Hematopoietic multipotent progenitor cell treated with erythropoietin and hydrocortisone succinate and interleukin-3 and kit ligand, for 6 days (in vitro differentiated cells): Measurements from ENCODE around the gene SLC4A4.
A peak's percentile ranks its signal among the peaks of the same experiment; 100 is the strongest.

ENCODE experiments used
- DNase-seq: peaks from one replicate; pipeline ENCODE4 v3.0.0-alpha.2; 2015

Gene SLC4A4

GRCh38 chr4:71417150-71417549 is 78.3 kb downstream of the SLC4A4 start:
- DNase-seq = no peak

DNA sequence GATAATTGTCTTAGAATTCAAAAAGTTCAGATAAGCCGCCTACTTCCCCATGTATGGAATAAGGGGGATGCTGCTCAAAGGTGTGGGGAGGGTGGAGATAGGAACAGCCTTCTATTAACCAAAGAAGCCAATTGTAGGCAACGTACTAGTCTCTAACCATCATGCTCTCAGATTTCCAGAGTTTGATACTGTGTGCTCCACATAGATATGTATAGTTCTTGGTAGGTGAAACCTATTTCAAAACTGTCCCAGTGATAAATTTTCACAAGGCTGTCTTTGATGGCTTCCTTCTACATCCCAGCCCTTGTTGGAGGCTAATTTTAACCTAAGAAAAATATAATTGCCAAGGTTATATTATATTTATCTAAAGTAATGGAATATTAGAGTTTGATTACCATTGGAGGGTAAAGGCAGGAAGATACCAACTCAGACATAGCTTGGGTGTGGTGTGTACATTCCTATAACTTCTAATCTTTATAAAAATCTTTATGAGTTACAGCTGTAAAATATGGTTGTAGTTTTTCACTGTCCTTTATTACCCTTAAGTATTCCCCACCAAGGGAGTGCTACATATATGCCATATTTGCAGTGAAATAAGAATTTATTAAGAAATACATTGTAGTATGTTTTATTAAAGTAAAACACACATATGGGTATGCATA is 87.7 kb downstream of the SLC4A4 start:
- DNase-seq = no peak

GRCh38 chr4:71429106-71429505 is 90.3 kb downstream of the SLC4A4 start:
- DNase-seq = no peak

DNA sequence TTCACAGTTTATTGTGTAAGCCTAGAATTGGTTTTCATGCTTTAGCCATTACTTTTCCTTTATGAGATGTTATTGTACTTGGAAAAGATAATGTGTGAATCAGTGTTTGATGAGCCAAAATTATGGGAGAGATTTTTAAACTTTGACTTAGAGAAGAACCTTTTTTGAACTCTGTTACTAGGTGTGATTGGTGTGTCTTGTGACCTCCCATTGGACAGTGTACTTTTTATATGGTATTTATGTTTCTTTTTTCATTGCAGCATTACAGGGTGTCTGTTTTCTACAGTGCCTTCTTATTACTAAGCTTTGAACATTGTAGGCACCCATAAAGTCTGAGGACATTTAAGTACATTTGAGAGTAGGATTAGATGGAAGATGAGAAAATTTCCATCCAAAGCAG is 91.1 kb downstream of the SLC4A4 start:
- no peak for DNase-seq

GRCh38 chr4:71430609-71431008 is 91.8 kb downstream of the SLC4A4 start:
- DNase-seq = no peak

DNA sequence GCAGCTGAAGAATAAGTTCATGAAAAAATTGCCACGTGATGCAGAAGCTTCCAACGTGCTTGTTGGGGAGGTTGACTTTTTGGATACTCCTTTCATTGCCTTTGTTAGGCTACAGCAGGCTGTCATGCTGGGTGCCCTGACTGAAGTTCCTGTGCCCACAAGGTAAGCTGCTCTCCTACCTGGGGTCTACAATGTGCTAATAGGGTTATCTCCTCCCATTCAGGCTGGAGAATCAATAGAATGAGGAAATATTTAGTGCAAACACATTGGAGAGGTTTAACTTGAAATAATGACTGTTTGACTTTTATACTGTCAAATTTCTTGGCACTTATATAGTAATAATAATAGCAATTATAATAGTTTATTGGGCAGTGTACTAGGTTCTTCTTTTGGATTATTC is 101.8 kb downstream of the SLC4A4 start:
- no peak for DNase-seq

DNA sequence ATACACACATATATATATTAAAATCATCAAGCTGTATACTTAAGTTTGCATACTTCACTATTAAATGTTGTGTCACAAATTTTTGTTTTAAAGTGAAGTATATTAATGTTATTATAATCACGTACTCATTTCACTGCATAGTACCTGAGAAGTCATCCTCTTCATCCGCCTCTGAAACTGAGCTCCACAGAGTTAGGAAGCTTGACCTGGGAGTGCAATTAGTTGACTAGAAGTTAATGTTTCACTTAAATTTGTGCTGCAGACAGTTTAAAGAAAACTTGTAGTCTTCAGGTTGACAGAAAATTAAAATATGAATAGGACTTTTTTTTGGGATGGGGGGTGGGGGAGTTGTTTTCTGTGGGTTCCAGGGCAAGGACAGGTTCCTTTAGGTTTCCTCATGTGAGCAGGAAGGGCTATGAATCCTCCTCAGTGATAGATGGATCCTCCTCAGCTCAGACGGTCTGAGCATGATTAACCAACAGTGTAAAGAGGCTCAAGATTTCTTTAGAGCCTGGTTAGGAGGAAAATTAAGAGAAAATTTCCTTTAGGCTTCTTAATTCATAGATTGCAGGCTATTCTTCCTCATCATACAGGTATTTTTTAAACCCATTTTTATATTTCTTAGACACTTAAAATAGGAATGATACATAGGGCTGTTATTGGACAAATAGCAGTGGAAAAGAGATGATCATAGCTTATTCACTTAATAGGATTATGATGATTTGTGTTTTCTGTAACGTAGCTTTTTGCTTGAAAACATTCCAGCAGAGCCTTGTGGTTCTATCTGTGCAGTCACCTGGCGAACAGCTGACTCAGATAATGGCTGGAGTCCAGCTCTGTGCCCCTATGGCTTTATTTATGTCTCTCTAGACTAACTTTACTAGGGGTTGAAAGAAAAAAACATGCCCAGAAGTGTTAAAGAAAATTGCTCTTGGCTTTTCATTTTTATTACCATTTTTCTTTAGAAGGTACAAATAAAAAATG is 102.7 kb downstream of the SLC4A4 start:
- peak; percentile 29 for DNase-seq

DNA sequence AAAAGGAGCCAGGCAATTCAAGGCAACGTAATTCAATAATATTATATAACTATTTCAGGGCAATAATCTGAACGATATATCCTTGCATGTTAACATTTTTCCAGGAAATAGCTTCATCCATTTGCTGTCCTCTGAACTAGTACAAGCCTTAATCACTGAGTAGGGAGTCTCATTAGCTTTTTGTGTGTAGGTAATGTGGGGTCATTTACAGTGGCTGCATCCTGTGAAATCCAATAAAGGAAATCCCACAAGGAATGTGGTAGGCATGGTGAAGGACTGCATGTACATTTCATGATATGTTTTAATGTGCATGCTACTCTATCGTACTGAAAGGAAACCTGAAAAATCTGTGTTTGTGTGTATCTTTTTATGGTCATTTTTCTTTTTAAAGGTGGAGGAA is 103.5 kb downstream of the SLC4A4 start:
- DNase-seq = no peak

GRCh38 chr4:71444395-71444794 is 105.6 kb downstream of the SLC4A4 start:
- DNase-seq = no peak

- no peak for DNase-seq
These were observed 107.0 kb downstream of the SLC4A4 start for GRCh38 chr4:71445811-71446210.

GRCh38 chr4:71446479-71447081 is 107.8 kb downstream of the SLC4A4 start:
- DNase-seq = no peak

DNA sequence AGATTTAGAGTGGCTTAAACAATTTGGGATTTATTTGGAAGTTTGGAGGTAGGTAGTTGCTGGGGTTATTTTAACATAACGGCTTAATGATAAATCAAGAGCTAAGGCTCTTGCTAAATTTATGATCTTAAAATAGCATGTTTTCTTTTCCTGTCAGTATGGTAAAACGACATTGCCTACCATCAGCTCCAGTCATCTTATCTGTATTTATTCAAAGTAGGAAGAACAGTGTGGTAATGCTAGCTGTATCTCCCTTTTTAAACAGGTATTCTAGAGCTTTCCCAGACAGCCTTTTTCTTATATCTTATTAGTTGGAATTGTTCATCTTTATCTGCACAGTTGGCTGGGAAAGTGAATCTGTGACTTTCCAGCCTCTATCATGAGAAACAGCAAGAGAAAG is 110.2 kb downstream of the SLC4A4 start:
- no peak for DNase-seq

DNA sequence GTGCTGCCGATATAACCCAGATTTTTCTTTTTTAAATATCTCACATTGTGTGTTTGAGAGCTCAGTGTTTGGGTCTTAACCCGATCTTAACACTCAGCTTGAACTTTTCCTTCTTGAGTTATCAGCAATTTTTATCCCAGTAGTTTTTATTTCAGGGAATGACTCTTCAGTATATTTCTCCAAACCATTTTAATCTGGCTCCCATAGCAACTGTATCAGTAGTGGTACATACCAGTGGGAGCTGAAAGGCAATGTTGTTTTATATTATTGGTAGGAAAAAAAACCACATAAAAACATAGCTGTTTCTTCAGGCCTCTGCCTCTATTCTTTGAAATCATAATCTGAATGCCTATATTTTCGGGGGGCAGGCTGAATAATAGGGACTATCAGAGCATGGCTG is 111.1 kb downstream of the SLC4A4 start:
- DNase-seq = no peak

DNA sequence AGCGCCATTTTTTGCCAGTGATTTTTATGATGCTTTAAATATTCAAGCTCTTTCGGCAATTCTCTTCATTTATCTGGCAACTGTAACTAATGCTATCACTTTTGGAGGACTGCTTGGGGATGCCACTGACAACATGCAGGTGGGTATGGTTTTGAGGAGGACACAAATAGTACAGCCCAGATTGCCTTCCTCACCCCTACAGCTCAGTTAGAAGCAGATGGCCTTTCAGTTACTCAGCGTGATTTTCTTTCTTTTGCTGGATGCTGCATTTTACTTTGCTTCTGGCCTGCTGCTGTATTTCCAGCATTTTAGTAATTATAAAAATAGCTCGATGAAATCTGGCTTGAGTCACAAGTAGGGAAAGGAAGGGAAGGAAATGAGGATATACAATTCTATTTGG is 114.7 kb downstream of the SLC4A4 start:
- DNase-seq = no peak

- DNase-seq = no peak
These were observed 118.0 kb downstream of the SLC4A4 start for GRCh38 chr4:71456841-71457240.

- no peak for DNase-seq
These were observed 121.6 kb downstream of the SLC4A4 start for GRCh38 chr4:71460371-71460770.

DNA sequence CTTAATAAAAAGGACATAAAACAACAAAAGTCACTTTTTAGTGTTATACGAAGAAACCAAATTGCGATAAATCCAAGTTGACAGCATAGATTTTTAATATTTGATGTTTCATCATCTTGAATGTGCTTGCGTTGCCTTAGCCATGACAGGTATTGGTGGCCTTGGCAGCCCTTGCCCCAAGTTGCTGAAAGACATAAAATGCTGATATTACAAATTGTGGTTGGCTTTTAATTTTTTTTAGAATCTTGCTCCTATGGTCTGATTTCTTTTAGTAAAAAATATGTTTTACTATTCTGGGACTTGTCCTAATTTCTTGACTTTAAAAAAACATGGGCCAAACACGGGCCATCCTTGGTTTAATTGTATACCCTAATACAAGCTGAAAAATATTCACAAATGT is 122.6 kb downstream of the SLC4A4 start:
- DNase-seq = no peak

GRCh38 chr4:71466775-71467174 is 128.0 kb downstream of the SLC4A4 start:
- DNase-seq = no peak

GRCh38 chr4:71468116-71468710 is 129.4 kb downstream of the SLC4A4 start:
- DNase-seq = no peak

DNA sequence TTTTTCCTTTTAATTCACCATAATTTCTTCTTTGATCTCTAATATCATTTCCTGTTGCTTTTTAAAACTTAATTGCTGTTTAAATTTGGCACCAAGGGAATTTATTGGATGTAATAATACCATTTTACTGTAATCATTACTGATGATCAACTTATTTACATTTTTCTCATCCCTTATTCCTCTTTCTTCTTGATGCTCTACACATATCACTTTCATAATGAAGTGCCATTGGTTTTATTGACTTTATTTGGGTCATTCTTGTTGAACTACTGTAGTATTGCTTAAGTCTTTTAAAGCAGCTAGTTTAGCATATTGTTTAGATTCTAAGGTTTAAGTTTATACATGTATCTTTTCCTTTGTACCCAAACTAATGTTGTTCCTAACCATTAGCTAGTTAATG is 130.7 kb downstream of the SLC4A4 start:
- DNase-seq = no peak

- DNase-seq = no peak
These were observed 131.7 kb downstream of the SLC4A4 start for GRCh38 chr4:71470524-71470923.

DNA sequence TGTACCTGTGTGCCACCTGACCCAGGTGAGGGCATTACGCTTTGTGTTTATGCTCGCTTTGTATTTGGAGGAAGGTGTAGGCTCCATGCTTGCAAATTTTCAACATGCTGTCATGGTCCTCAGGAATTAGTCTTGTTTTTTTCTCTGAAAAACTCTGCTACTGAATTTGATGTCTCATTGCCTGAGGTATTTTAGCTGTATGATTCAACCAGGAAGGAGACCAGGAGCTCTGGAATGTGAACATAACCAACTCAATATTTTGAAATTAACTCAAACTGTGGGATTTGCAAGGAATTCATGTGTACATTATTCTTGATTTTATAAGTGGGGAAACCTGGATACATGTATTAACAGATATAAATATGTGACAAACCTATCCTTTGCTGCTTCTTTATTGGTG is 134.1 kb downstream of the SLC4A4 start:
- no peak for DNase-seq

DNA sequence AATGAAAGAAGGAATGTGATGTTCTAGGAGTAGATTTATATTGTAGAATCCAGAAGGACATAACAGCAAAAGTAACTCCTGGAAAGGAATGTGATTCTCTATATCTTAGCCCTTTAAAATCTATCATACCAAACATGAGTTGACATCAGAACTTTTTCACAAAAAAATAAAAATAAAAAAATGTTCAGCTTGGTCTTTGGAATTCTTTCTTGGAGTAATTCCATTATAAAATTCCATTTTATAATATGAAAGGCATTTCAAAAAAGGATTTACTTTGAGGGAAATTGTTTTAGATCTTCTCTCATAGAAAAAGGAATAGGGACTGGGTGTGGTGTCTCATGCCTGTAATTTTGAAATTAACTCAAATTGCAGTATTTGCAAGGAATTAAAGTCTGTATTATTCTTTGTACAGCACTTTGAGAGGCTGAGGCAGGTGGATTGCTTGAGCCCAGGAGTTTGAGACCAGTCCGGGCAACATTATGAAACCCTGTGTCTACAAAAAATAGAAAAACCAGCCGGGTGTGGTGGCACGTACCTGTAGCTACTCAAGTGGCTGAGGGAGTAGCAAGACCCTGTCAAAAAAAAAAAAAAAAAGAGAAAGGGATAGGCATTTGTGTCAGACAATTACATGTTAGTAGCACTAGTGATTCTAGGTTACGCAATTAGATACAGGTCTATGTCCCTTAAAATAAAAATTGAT is 134.9 kb downstream of the SLC4A4 start:
- no peak for DNase-seq
